Spleen (tissue), 7 donors: ENCODE measurements around the gene CNNM1.

ENCODE experiments used
- POLR2A ChIP-seq, 3 donors: fragments of 450-650 bp; IDR thresholded peaks; one replicate each; pipeline ENCODE4 v1.5.1; 2017; ENCODE audit warnings: antibody characterized with exemption in 3 of 3, mild to moderate bottlenecking in 1 of 3
- POLR2AphosphoS5 ChIP-seq, 3 donors: sonication (generic); formaldehyde crosslinking; IDR thresholded peaks; one replicate each; pipeline ENCODE4 v1.5.1; 2017; ENCODE audit warnings: antibody characterized with exemption in 3 of 3
- TF ChIP-seq, protein P1 (sequence below), 11 experiments: fragments of 200-600 bp in 7 of 11; fragments of 450-650 bp in 4 of 11; sonication (generic) in 4 of 11; IDR thresholded peaks in 8 of 11; conservative IDR thresholded peaks in 3 of 11; 1 replicate in 7 of 11; 2 replicates in 4 of 11; pipeline versions ENCODE4 v1.4.0 to v1.8.0; 2016 to 2021; ENCODE audit warnings: antibody characterized with exemption in 11 of 11, inconsistent platforms in 4 of 11, mild to moderate bottlenecking in 1 of 11
- donor health status: DM: no; HTN: no; CAD: no; lungs with moderate emphysema.
- donor health status: DM: no; HTN: no; CAD: no.
- donor health status: DM: no; HTN: no; CAD: no.

DNA sequence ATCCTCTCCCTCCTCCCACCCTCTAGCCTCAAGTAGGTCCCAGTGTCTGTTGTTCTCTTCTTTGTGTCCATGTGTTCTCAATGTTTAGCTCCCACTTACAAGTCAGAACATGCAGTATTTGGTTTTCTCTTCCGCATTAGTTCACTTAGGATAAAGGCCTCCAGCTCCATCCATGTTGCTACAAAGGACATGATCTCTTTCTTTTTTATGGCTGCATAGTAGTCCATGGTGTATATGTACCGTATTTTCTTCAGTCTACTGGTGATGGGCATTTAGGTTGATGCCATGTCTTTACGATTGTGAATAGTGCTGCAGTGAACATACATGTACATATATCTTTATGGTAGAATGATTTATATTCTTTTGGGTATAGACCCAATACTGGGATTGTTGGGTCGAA, 102.9 kb downstream of the CNNM1 start:
- TF ChIP-seq POLR2A (IDR thresholded peaks at IDR 0.05) (no peak), POLR2AphosphoS5 (IDR thresholded peaks at IDR 0.05) (no peak)
- TF ChIP-seq, protein P1, sequence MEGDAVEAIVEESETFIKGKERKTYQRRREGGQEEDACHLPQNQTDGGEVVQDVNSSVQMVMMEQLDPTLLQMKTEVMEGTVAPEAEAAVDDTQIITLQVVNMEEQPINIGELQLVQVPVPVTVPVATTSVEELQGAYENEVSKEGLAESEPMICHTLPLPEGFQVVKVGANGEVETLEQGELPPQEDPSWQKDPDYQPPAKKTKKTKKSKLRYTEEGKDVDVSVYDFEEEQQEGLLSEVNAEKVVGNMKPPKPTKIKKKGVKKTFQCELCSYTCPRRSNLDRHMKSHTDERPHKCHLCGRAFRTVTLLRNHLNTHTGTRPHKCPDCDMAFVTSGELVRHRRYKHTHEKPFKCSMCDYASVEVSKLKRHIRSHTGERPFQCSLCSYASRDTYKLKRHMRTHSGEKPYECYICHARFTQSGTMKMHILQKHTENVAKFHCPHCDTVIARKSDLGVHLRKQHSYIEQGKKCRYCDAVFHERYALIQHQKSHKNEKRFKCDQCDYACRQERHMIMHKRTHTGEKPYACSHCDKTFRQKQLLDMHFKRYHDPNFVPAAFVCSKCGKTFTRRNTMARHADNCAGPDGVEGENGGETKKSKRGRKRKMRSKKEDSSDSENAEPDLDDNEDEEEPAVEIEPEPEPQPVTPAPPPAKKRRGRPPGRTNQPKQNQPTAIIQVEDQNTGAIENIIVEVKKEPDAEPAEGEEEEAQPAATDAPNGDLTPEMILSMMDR (IDR thresholded peaks at IDR 0.05 in 8 of 11, conservative IDR thresholded peaks at IDR 0.05 in 3 of 11): no peak
